Suppressor macrophage treated with lipopolysaccharide for 4 hours (primary cell): ENCODE results near the gene GAGE12D.
"Not testable (repeated sequence)": the region's sequence is repeated elsewhere in the genome, so short reads cannot be mapped to it uniquely, and the experiment has no call there.

Experiments used
- DNase-seq: peaks from one replicate; pipeline ENCODE4 v3.0.0-alpha.2; 2020

Gene GAGE12D

GRCh38 chrX:49541433-49541832 is at the start of gene GAGE12D:
GAGE12D (plus strand) TSS chrX:49541733; CDS start chrX:49542888, 1,155 bp downstream.
- DNase-seq, result not testable (repeated sequence)

DNA sequence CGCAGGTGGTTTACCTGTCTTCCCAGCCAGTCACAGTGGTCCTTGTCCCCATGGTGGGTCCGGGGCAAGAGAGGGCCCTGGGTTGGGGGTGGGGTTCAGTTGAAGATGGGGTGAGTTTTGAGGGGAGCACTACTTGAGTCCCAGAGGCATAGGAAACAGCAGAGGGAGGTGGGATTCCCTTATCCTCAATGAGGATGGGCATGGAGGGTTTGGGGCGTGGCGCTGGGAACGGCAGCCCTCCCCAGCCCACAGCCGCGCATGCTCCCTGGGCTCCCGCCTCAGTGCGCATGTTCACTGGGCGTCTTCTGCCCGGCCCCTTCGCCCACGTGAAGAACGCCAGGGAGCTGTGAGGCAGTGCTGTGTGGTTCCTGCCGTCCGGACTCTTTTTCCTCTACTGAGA is 9.7 kb upstream of the GAGE12D start, which contains the start of gene GAGE12C:
TSS of gene GAGE12C (plus strand) at position 301 of the 400 bp plus-strand sequence. CDS start 1,155 bp downstream, outside the sequence.
- not testable (repeated sequence) for DNase-seq

GRCh38 chrX:49550989-49551388 is 9.5 kb downstream of the GAGE12D start, which contains the start of gene GAGE12E:
GAGE12E (plus strand) TSS chrX:49551289; CDS start chrX:49552444, 1,155 bp downstream.
- DNase-seq, result not testable (repeated sequence)

- DNase-seq, result not testable (repeated sequence)
Observed at GRCh38 chrX:49560542-49560941, 19.0 kb downstream of the GAGE12D start, which contains the start of gene GAGE12F. GAGE12F (plus strand) TSS chrX:49560842; CDS start chrX:49561997, 1,155 bp downstream.

DNA sequence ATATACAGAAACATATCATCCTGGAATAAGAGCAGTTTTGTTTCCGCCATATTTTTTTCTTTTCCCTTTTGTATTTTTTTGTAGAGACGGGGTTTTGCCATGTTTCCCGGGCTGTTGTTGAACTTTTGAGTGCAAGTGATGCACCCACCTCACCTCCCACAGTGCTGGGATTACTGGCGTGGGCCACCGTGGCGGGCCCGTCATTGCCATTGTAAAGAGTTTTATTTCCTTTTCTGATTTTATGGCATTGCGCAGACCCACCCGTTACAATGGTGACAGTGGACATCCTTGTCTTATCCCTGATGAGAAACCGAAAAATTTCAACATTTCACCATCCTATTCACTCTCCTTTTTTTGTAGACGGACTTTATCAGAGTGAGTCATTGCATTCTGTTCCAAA is 27.2 kb downstream of the GAGE12D start:
- not testable (repeated sequence) for DNase-seq

DNA sequence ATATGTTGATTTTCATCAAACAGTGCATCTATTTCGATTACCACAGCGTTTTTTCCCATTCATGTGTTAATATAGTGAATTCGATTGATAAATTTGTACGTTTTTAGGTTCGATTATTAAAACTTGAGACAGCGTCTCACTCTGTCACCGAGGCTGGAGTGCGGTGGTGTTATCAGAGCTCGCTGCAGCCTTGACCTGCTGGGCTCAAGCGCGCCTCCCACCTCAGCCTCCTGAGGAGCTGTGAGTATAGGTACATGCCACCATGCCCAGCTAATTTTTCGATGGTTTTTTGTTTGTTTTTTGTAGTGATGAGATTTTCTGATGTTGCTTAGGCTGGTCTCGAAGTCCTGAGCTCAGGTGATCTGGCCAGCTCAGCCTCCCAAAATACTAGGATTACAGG is 27.6 kb downstream of the GAGE12D start:
- not testable (repeated sequence) for DNase-seq

DNA sequence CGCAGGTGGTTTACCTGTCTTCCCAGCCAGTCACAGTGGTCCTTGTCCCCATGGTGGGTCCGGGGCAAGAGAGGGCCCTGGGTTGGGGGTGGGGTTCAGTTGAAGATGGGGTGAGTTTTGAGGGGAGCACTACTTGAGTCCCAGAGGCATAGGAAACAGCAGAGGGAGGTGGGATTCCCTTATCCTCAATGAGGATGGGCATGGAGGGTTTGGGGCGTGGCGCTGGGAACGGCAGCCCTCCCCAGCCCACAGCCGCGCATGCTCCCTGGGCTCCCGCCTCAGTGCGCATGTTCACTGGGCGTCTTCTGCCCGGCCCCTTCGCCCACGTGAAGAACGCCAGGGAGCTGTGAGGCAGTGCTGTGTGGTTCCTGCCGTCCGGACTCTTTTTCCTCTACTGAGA is 28.6 kb downstream of the GAGE12D start, which contains the start of gene GAGE12G:
TSS of gene GAGE12G (plus strand) at position 301 of the 400 bp plus-strand sequence. CDS start 1,155 bp downstream, outside the sequence.
- DNase-seq, result not testable (repeated sequence)

DNA sequence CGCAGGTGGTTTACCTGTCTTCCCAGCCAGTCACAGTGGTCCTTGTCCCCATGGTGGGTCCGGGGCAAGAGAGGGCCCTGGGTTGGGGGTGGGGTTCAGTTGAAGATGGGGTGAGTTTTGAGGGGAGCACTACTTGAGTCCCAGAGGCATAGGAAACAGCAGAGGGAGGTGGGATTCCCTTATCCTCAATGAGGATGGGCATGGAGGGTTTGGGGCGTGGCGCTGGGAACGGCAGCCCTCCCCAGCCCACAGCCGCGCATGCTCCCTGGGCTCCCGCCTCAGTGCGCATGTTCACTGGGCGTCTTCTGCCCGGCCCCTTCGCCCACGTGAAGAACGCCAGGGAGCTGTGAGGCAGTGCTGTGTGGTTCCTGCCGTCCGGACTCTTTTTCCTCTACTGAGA is 38.1 kb downstream of the GAGE12D start, which contains the start of gene GAGE12H:
TSS of gene GAGE12H (plus strand) at position 301 of the 400 bp plus-strand sequence. CDS start 1,155 bp downstream, outside the sequence.
- DNase-seq, result not testable (repeated sequence)

DNA sequence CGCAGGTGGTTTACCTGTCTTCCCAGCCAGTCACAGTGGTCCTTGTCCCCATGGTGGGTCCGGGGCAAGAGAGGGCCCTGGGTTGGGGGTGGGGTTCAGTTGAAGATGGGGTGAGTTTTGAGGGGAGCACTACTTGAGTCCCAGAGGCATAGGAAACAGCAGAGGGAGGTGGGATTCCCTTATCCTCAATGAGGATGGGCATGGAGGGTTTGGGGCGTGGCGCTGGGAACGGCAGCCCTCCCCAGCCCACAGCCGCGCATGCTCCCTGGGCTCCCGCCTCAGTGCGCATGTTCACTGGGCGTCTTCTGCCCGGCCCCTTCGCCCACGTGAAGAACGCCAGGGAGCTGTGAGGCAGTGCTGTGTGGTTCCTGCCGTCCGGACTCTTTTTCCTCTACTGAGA is 47.7 kb downstream of the GAGE12D start, which contains the start of gene GAGE2A:
TSS of gene GAGE2A (plus strand) at position 301 of the 400 bp plus-strand sequence. CDS start 1,155 bp downstream, outside the sequence.
- not testable (repeated sequence) for DNase-seq

- DNase-seq, result not testable (repeated sequence)
Observed at GRCh38 chrX:49589769-49590478, 48.4 kb downstream of the GAGE12D start.

DNA sequence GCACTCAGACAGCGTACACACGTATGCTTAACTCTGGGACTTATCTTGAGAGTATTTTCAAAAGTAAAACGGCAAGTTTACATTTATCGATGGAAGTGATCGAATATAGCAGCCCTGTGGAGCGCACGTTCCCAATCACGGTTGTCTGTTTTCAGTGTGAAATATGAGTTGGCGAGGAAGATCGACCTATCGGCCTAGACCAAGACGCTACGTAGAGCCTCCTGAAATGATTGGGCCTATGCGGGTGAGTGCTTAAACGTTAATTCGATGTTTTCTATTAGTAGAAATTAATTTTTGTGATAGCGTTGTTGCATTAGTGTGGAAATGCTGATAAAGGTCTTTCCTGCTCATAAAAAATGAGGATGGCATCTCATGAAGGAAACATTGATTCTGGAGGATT is 49.0 kb downstream of the GAGE12D start:
- not testable (repeated sequence) for DNase-seq
